AG08395 (cell line): ENCODE results near the gene FOXB2.
"Not testable (repeated sequence)": the region's sequence is repeated elsewhere in the genome, so short reads cannot be mapped to it uniquely, and the experiment has no call there.

Experiments used
- DNase-seq: peaks from one replicate; pipeline ENCODE4 v3.0.0; 2012; ENCODE audit warnings: mixed read lengths, low spot score

FOXB2 gene

GRCh38 chr9:77016526-77017504 lies 2.6 kb upstream of the FOXB2 start:
- DNase-seq, result no peak

GRCh38 chr9:77017505-77017894 lies 2.0 kb upstream of the FOXB2 start:
- no peak for DNase-seq

- no peak for DNase-seq
Observed at GRCh38 chr9:77018058-77018968, 1.1 kb upstream of the FOXB2 start.

- DNase-seq, result no peak
Observed at GRCh38 chr9:77018969-77019235, 553 bp upstream of the FOXB2 start.

- no peak for DNase-seq
Observed at GRCh38 chr9:77019926-77020412, 514 bp downstream of the FOXB2 start.

GRCh38 chr9:77020413-77021290 lies 1.2 kb downstream of the FOXB2 start:
- no peak for DNase-seq

GRCh38 chr9:77021291-77021894 lies 1.9 kb downstream of the FOXB2 start:
- DNase-seq, result no peak

- no peak for DNase-seq
Observed at GRCh38 chr9:77021922-77022782, 2.7 kb downstream of the FOXB2 start.

- DNase-seq, result no peak
Observed at GRCh38 chr9:77022783-77023440, 3.5 kb downstream of the FOXB2 start.

- DNase-seq, result no peak
Observed at GRCh38 chr9:77023726-77024125, 4.3 kb downstream of the FOXB2 start.

- DNase-seq, result no peak
Observed at GRCh38 chr9:77024776-77025545, 5.5 kb downstream of the FOXB2 start.

GRCh38 chr9:77028478-77028877 lies 9.0 kb downstream of the FOXB2 start:
- no peak for DNase-seq

- no peak for DNase-seq
Observed at GRCh38 chr9:77030045-77030444, 10.6 kb downstream of the FOXB2 start.

- DNase-seq, result no peak
Observed at GRCh38 chr9:77038281-77039036, 19.0 kb downstream of the FOXB2 start.

GRCh38 chr9:77040340-77040739 lies 20.9 kb downstream of the FOXB2 start:
- no peak for DNase-seq

GRCh38 chr9:77043743-77044142 lies 24.3 kb downstream of the FOXB2 start:
- not testable (repeated sequence) for DNase-seq

GRCh38 chr9:77060681-77061080 lies 41.2 kb downstream of the FOXB2 start:
- not testable (repeated sequence) for DNase-seq

- peak; percentile 26 for DNase-seq
Observed at GRCh38 chr9:77063645-77064285, 44.3 kb downstream of the FOXB2 start.
